ENCODE data around the gene BRD2.

BRD2 gene

GRCh38 chr6:32972353-32973143, 4.2 kb downstream of the BRD2 start:
- DNase-seq (ENCODE audit: low read depth) = peak; percentile 33

- DNase-seq (ENCODE audit: low read depth) = no peak
Measured at GRCh38 chr6:32973144-32974015, 5.0 kb downstream of the BRD2 start.

GRCh38 chr6:32974016-32974333, 5.6 kb downstream of the BRD2 start:
- DNase-seq (ENCODE audit: low read depth) = no peak

- no peak for DNase-seq (ENCODE audit: low read depth)
Measured at GRCh38 chr6:32974541-32975308, 6.3 kb downstream of the BRD2 start.

- no peak for DNase-seq (ENCODE audit: low read depth)
Measured at GRCh38 chr6:32975886-32976285, 7.5 kb downstream of the BRD2 start.

GRCh38 chr6:32976334-32977069, 8.1 kb downstream of the BRD2 start:
- DNase-seq (ENCODE audit: low read depth) = no peak

- no peak for DNase-seq (ENCODE audit: low read depth)
Measured at GRCh38 chr6:32977272-32977952, 9.0 kb downstream of the BRD2 start.

GRCh38 chr6:32977953-32978324, 9.5 kb downstream of the BRD2 start:
- DNase-seq (ENCODE audit: low read depth) = no peak

- no peak for DNase-seq (ENCODE audit: low read depth)
Measured at GRCh38 chr6:32979720-32980487, 11.5 kb downstream of the BRD2 start.

- no peak for DNase-seq (ENCODE audit: low read depth)
Measured at GRCh38 chr6:32980488-32981038, 12.2 kb downstream of the BRD2 start.

- DNase-seq (ENCODE audit: low read depth) = no peak
Measured at GRCh38 chr6:32982084-32982701, 13.8 kb downstream of the BRD2 start.

GRCh38 chr6:32982702-32983492, 14.5 kb downstream of the BRD2 start:
- no peak for DNase-seq (ENCODE audit: low read depth)

- DNase-seq (ENCODE audit: low read depth) = no peak
Measured at GRCh38 chr6:32983493-32983848, 15.1 kb downstream of the BRD2 start.

- DNase-seq (ENCODE audit: low read depth) = no peak
Measured at GRCh38 chr6:32983964-32984621, 15.7 kb downstream of the BRD2 start.

- DNase-seq (ENCODE audit: low read depth) = peak; percentile 77
Measured at GRCh38 chr6:32984622-32985389, 16.4 kb downstream of the BRD2 start.

GRCh38 chr6:32989368-32989767, 21.0 kb downstream of the BRD2 start:
- no peak for DNase-seq (ENCODE audit: low read depth)

GRCh38 chr6:32991972-32992371, 23.6 kb downstream of the BRD2 start:
- DNase-seq (ENCODE audit: low read depth) = no peak

Measured in stimulated activated CD8-positive, alpha-beta memory T cell treated with anti-CD3 and anti-CD28 coated beads, Interleukin-15, amount 100 ng/mL, for 24 hours (primary cell).